Cerebellar cortex (tissue), 1 donor: ENCODE measurements around the gene NXPE1.
"Not testable (repeated sequence)": the region's sequence is repeated elsewhere in the genome, so short reads cannot be mapped to it uniquely, and the experiment has no call there.

Experiments
- DNase-seq: peaks from one replicate; pipeline ENCODE4 v3.0.0-alpha.2; 2015; ENCODE audit warnings: low spot score

NXPE1 gene

DNA sequence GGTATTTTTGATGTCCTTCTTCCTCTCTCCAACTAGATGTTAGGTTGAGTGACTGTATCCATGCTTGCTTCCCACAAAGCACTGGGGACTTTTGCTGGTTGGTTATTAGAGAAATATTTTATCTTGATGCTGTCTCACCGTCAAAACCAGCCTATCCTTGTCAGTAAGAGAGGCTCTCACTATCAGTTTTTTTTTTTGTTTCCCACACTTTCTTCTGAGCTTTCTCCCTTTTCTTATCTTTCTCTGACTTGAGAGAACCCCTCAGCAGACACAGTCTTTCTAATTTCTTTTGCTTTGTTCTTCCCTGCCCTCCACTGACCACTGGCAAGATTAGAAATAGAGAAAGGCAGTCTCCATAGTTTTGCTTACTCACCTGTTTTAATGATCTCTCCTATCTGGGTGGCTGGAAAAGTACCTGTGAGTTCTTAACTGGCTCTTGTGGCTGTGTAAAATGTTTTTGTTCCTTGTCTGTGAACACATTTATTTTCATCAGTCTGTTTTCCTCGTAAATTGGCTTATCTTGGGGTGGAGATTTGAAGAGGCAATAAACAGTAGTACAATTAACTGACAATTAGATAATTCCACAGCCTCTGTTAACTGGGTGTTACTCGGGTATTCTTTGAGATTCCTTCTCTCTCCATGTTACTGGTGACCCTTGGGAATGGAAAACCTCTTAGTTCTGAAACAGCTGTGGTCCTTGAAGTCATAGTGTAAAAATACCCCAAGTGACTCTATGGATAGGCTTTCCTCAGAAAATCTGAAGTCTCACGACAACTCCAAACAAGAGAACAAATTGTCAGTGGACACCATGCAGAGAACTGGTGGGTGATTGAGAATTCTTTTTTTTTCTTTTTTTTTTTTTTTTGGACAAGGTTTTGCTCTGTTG is at the start of gene NXPE1:
TSS of gene NXPE1 (minus strand) at position 457 of the 886 bp plus-strand sequence. CDS start 8,680 bp downstream, outside the sequence.
- DNase-seq: no peak

DNA sequence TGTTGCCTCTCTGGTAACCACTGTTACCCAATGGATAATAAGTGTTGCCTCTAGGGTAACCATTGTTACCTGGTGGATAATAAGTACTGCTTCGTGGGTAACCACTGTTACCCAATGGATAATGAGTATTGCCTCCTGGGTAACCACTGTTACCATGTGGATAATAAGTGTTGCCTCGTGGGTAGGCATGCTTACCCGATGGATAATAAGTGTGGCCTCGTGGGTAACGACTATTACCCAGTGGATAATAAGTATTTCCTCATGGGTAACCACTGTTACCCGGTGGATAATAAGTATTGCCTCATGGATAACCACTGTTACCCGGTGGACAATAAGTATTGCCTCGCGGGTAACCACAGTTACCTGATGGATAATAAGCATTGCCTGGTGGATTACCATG is 49.7 kb upstream of the NXPE1 start:
- no peak for DNase-seq

DNA sequence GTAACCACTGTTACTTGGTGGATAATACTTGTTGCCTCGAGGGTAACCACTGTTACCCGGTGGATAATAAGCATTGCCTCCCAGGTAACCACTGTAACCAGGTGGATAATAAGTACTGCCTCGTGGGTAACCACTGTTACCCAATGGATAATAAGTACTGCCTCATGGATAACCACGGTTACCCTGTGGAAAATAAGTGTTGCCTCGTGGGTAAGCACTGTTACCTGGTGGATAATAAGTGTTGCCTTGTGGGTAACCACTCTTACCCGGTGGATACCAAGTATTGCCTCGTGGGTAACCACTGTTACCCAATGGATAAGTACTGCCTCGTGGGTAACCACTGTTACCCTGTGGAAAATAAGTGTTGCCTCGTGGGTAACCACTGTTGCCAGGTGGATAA is 48.9 kb upstream of the NXPE1 start:
- not testable (repeated sequence) for DNase-seq

DNA sequence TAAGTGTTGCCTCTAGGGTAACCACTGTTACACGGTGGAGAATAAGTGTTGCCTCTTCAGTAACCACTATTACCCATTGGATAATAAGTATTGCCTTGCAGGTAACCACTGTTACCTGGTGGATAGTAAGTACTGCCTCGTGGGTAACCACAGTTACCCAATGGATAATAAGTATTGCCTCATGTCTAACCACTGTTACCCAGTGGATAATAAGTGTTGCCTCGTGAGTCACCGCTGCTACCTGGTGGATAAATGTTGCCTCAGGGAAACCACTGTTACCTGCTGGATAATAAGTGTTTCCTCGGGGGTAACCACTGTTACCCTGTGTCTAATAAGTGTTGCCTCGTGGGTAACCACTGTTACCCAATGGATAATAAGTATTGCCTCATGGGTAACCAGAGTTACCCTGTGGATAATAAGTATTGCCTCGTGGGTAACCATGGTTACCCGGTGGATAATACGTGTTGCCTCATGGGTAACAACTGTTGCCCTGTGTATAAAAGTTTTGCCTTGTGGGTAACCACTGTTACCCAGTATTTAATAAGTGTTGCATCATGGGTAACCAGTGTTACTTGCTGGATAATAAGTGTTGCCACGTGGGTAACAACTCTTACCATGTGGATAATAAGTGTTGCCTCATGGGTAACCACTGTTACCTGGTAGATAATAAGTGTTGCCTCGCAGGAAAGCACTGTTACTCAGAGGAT is 48.2 kb upstream of the NXPE1 start:
- DNase-seq: no peak

DNA sequence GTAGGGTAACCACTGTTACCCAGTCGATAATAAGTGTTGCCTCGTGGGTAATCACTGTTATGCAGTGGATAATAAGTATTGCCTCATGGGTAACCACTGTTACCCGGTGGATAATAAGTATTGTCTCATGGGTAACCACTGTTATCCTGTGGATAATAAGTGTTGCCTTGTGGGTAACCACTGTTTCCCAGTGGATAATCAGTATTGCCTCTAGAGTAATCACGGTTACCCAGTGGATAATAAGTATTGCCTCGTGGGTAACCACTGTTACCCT is 47.1 kb upstream of the NXPE1 start:
- DNase-seq: not testable (repeated sequence)

DNA sequence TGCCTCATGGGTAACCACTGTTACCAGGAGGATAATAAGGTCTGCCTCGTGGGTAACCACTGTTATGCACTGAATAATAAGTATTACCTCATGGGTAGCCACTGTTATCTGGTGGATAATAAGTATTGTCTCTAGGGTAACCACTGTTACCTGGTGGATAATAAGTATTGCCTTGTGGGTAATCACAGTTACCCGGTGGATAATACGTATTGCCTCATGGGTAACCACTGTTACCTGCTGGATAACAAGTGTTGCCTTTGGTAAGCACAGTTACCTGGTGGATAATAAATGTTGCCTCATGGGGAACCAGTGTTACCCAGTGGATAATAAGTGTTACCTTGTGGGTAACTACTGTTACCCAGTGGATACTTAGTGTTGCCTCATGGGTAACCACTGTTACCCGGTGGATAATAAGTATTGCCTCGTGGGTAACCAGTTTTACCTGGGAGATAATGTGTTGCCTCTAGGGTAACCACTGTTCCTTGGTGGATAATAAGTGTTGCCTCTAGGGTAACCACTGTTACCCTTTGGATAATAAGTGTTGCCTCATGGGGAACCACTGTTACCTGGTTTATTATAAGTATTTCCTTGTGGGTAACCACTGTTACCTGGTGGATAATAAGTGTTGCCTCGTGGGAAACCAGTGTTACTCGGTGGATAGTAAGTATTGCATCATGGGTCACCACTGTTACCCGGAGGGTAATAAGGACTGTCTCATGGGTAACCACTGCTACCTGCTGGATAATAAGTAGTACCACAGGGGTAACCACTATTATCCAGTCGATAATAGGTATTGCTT is 46.5 kb upstream of the NXPE1 start:
- no peak for DNase-seq

DNA sequence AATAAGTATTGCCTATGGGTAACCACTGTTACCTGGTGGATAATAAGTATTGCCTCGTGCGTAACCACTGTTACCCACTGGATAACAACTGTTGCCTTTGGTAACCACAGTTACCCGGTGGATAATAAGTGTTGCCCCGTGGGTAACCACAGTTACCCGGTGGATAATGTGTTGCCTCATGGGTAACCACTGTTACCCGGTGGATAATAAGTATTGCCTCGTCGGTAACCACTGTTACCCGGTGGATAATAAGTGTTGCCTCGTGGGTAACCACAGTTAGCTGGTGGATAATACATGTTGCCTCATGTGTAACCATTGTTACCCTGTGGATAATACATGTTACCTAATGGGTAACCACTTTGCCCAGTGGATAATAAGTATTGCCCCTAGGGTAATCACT is 45.7 kb upstream of the NXPE1 start:
- DNase-seq: no peak

DNA sequence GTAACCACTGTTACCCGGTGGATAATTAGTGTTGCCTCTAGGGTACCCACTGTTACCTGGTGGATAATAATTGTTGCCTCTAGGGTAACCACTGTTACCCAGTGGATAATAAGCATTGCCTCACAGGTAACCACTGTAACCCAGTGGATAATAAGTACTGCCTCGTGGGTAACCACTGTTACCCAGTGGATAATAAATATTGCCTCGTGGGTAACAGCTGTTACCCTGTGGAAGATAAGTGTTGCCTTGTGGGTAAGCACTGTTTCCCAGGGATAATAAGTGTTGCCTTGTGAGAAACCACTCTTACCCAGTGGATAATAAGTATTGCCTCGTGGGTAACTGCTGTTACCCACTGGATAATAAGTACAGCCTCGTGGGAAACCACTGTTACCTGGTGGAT is 45.2 kb upstream of the NXPE1 start:
- DNase-seq: no peak

DNA sequence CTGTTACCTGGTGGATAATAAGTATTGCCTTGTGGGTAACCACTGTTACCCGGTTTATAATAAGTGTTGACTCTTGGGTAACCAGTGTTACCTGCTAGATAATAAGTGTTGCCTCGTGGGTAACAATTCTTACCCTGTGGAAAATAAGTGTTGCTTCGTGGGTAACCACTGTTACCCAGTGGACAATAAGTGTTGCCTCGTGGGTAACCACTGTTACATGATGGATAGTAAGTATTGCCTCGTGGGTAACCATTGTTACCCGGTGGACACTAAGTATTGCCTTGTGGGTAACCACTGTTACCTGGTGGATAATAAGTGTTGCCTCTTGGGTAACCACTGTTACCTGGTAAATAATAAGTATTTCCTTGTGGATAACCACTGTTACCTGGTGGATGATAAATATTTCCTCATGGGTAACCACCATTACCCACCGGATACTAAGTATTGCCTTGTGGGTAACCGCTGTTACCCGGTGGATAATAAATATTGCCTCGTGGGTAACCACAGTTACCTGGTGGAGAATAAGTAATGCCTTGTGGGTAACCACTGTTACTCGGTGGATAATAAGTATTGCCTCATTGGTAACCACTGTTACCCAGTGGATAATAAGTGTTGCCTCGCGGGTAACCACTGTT is 44.6 kb upstream of the NXPE1 start:
- no peak for DNase-seq

DNA sequence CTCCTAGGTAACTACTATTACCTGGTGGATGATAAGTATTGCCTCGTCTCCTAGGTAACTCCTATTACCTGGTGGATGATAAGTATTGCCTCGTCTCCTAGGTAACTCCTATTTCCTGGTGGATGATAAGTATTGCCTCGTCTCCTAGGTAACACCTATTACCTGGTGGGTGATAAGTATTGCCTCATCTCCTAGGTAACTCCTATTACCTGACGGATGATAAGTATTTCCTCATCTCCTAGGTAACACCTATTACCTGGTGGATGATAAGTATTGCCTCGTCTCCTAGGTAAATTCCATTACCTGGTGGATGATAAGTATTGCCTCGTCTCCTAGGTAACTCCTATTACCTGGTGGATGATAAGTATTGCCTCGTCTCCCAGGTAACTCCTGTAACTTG is 43.5 kb upstream of the NXPE1 start:
- DNase-seq: not testable (repeated sequence)

DNA sequence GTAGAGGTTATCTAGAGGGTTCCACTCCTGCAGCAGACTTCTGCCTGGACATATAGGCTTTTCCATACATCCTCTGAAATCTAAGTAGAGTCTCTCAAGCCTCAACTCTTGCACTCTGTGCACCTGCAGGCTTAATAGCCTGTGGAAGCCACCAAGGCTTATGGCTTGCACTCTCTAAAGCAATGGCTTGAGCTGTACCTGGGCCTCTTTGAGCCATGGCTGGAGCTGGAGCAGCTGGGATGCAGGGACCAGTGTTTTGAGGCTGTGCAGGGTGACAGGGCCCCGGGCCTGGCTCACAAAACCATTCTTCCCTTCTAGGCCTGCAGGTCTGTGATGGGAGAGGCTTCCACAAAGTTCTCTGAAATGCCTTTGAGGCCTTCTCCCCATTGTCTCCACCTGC is 38.8 kb upstream of the NXPE1 start:
- no peak for DNase-seq

DNA sequence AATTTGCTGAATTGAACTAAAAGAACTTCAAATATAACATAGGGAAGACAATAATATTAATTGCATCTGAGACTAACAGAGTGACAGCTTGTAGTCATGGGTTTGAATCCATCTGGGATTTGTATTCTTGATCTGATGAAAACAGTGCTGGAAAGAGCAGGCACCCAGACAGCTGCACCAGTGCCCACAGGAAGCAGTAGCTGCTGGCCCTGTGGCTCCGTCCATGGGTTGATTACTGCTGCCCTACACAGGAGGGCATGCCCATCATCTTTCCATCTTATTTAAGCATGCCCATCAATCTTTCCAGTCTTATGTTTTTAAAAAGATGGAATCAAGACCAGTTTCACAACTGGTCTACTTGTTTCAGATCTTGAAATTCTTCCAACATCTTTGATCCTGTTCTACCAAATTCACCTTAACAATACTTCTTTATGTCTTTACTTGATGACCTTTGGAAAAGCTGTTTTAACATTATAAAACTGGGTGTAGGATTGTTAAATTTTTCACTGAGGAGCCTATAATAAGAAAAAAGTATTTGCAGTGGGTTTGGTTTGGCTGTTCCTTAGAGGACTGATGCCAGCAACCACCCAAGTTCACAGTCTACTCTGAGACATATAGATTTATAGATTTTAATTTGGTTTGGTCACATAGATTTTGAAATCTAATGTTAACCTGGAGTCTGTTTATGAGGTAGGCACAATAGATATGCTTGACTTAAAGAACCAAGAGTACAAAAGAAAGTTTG is 36.7 kb upstream of the NXPE1 start:
- no peak for DNase-seq

DNA sequence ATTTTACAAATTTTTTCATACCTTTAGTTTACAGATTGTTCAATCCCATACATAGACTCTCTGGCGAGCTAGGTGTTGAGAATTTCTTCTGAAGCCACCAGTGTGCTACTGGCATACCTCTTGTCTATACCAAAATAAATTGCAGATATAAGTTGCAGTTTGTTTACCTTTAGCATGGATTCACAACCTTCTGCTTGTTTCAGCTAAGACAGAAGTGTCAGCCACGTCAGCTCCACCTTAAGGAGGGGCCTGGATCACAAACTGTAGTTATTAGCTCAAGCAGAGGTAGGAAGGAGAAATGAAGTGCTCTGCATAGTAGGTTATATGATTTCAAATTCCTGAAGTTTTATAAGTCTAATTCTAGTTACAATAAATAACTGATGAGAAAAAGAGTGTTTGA is 35.9 kb upstream of the NXPE1 start, which contains the start of gene NXPE4:
TSS of gene NXPE4 (minus strand) at position 216 of the 400 bp plus-strand sequence. CDS start 1,027 bp downstream, outside the sequence.
- DNase-seq: no peak

DNA sequence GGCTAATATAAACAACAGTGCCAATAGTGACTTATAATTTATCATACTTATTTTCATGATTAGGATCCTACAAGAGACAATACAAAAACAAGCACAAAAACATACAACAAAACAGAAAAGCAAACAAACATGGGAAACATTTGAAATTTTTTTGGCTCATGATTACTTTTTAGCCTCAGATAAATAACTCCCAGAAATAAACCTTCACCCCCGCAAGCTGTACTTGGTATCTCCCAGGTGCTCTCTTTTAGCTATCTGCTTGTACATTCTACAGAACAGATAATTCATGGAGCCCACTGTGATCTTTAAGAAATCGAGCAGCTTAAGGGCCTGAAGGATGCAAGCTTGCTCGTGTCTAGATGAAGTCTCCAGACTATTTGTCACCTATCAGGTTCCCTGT is 35.0 kb upstream of the NXPE1 start:
- no peak for DNase-seq

DNA sequence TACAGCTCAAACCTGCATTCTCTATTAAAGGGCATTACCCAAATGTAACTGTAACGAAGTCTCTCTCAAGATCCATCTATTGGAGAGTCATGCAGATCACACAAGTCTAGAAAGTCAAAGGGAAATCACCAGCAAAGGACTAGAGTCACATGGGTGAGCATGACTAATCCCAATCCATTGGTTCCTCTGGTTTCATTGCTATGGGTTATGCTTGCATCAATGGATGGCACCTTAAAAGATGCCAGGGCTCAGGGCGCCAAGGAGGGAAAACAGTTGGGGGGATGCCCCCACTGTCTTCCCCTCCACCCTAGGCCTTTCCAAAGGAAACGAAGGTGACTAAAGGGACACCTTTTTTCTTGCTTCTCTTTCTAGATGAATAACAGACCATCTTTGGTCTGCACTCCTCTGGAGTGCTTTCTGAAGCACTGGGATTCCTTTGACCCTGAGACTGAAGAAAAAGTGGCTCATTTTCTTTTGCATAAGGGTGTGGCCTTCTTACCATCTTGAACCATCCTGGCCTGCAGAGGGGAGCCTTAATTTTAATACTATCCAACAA is 27.8 kb upstream of the NXPE1 start:
- no peak for DNase-seq

DNA sequence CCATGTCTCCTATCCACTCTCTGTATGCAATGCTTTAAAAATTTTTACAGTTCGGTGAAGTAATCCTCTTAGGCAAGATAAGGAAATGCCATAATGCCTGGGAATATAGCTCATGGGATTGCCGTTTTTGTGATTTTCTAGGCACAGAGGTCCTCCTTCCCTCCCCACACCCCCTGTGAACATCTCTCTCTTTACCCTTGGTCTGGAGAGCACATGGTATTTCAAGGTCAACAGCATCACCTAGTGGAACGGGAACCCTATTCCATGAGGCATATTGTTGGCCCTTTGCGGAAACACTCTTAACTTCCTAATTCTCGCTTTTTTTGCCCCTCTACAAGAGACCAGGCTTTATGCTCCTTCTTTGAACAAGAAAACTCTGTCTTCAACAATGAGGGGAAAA is 27.1 kb upstream of the NXPE1 start:
- no peak for DNase-seq

DNA sequence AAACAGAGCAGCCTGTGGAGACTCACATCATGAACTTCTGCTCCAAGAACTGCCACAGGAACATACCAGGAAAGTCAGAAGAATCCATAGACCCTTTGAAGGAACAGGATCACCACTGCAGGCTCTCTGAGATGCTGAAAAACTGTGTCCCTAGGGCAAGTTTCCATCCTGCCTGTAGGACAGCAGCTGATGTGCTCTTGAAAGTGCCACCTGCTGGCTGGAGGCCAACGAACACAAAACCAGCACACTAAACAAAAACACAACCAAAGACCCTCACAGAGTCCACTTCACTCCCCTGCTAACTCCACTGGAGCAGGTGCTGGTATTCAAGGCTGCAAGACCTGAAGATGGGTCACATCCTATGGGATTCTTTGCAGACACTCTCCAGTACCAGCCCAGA is 12.0 kb upstream of the NXPE1 start:
- no peak for DNase-seq

DNA sequence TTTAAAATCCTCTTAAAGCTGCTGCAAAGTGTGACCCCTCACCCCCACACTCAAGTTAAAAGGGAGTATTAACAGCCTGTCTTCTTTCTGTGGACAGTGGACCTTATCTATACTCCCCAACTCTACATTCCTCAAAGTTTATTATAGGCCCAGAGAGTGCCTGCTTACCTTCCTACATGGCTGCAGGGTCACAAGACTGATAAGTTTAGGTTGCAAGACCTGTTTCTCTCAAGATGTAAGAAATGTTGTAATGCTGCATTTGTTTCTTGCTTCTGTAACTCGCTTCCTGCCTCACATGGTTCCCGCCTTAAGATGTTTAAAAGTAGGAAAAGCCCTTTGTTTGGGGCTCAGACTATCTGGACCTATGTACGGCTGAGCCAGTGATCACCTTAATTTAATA is 10.1 kb upstream of the NXPE1 start:
- no peak for DNase-seq

DNA sequence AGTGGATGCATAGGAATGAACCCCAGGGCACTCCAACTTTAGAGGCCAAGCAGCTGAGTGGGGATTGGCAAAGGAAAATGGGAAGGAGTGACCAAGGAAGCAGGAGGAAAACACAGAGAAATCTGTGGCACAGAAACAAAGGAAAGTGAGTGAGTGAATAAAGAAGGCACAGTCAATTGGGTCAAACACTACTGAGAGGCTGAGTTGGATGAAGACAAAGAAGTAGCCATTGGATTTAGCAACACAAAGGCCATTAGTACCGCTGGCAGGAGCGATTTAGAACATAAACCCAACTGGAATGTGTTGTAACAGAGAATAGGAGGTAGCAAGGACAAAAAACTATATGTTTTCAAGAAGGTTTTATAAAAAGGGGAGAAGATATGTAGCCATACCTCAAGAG is 6.6 kb upstream of the NXPE1 start:
- no peak for DNase-seq

DNA sequence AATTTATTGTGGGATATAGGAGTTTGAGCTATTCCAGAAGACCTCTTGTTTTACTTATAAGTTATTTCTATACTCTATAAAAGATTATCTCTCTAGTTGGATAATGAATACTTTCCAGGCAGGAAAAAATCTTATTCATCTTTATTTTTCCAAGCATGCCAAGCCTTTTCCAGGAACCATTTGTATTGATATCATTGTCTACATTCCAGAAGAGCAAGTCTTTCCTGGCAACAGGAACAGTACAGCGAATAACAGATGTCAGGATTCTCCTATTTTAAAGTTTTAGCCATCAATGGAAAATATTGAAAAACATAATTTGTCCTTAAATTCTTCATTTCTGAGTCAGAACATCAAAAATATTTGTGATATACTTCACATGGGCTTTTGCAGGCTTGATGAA is 5.2 kb upstream of the NXPE1 start:
- no peak for DNase-seq

DNA sequence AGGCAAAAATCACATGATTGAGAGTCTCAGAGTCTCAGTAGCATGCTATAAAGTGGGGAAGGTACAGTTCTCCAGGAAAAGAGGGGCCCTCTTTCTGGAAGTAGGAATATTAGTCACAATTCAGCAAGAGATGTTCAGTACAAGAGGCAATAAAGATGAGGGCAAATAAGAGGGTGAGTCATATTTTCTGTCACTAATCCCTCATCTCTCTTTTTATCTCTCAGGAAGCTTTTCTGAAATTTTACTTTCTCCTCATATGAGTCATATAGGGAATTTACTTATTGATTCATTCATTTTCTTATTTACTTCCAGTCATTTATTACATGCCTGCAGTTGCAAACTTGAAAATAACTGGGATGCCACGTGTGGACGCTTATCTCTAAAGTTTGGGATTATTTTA is 3.4 kb upstream of the NXPE1 start:
- no peak for DNase-seq
